GM12873 (cell line): ENCODE data around the gene ITLN2.

Experiments
- CTCF ChIP-seq: IDR thresholded peaks from 2 replicates; pipeline ENCODE4 v1.5.1; 2012; ENCODE audit warnings: low read depth, mild to moderate bottlenecking, moderate library complexity, low read length, control low read depth; ENCODE audit not compliant: insufficient read depth; ENCODE audit errors: missing control alignments

Gene ITLN2

DNA sequence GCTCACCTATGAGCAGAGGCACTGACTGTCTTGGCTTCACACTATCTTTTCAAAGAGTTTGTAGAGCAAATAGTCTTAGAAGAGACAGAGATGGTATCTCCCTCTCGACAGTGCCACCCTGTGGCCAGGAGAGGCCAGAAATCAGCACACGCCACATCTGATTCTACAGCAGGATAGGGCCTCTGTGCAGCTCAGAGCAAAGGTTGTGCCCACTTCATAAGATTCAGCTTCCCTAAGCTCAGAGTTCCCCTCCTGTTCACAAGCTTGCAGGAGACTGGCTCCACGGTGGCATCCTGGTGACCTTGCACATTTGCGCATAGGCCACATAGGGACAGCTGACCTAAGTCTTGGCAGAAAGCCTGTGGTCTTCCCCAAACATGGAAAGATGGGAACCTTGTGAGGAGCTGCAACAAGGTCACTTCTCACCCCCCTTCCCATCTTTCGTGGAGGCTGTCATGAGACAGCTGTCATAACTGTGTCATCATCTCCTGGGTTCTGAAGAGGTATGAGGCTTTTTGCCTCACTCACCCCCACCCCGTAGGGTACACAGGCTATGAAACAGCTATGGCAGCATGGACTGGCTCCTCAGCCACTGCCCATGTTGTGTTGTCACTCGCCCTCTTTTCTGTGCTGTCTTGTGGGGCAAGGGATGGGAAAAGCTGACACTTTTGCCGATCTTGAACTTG is 3.0 kb downstream of the ITLN2 start:
- TF ChIP-seq CTCF = peak; percentile 95

GRCh38 chr1:160950657-160951056 is 4.0 kb downstream of the ITLN2 start:
- TF ChIP-seq CTCF = no peak

GRCh38 chr1:160949881-160950280 is 4.7 kb downstream of the ITLN2 start:
- TF ChIP-seq CTCF = no peak

DNA sequence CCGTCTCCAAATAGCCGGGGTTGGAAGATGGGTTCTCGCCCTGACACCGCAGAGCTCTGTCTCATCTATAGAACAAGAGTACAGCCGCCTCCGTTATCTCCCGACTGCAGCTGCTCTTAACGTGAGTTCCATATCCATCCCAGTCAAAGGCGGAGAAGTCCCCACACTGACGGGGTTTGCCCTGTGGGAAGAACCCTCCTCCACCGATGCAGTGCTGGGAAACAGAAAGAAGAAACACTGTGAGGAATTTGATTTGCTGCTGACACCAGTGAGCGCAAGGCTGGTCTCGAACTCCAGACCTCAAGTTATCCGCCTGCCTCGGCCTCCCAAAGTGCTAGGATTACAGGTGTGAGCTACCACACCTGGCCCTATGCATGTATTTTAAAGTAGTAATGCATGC is 9.5 kb downstream of the ITLN2 start:
- TF ChIP-seq CTCF = no peak

DNA sequence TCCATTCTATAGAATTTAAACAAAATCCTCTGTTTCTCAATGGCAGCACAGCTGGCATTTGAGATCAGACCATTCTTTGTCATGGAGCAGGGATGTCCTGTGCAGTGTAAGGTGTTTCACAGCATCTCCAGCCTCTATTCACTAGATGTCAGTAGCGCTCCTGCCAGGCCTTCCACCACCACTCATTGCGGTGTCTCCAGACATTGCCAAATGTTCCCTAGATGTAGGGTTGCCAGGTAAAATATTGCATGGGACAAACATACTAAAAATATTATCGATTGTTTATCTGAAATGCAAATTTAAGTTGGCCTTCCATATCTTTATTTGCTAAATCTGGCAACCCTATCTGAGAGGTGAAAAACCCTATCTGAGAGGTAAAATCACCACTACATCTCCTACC is 11.7 kb downstream of the ITLN2 start:
- TF ChIP-seq CTCF = peak; percentile 23

DNA sequence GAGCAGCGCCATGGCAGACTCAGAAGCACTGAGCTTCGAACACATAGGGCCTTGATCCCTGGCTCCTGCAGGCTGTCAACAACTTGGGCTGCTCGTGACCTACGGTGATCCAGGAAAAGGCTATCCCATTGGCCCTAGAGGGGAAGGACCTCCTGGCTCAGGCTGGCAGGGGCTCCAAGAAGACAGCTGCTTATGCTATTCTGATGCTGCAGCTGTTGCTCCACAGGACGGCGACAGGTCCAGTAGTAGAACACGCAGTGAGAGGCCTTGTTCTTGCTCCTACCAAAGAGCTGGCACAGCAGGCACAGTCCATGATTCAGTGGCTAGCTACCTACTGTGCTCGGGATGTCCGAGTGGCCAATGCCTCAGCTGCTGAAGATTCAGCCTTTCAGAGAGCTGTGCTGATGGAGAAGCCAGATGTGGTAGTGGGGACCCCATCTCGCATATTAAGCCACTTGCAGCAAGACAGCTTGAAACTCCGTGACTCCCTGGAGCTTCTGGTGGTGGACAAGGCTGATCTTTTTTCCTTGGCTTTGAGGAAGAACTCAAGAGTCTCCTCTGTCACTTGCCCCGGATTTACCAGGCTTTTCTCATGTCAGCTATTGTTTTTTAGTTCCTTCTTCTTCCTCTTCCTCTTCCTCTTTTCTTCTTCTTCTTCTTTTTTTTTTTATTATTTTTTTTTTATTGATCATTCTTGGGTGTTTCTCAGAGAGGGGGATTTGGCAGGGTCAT is 18.9 kb downstream of the ITLN2 start:
- no peak for TF ChIP-seq CTCF

GRCh38 chr1:160925652-160926244 is 28.9 kb downstream of the ITLN2 start:
- no peak for TF ChIP-seq CTCF
